ENCODE data around the gene TBCA. TPM values are rescaled to one million over a fixed set of nuclear protein-coding genes. Genes with fewer than 3 reads are reported as not detected.

Gene TBCA
- total RNA-seq, 4 donors from 2014 or later: 140 to 203 (median 167) TPM

- no peak for TF ChIP-seq CTCF (IDR thresholded peaks at IDR 0.05; ENCODE audit: low read depth)
These were observed 134.0 kb downstream of the TBCA start for GRCh38 chr5:77641963-77642737.

GRCh38 chr5:77641397-77641943 lies 134.7 kb downstream of the TBCA start:
- TF ChIP-seq CTCF (IDR thresholded peaks at IDR 0.05; ENCODE audit: low read depth): no peak

Other genes with a start within 250 kb of the TBCA start
- not detected for gene OTP, start 137.6 kb downstream of the TBCA start, total RNA-seq

Data from subcutaneous adipose tissue (tissue), 4 donors.